HFF-Myc (cell line): ENCODE measurements around the gene CCDC70.

Experiments
- DNase-seq: peaks from one replicate; pipeline ENCODE4 v3.0.0-alpha.2; 2011; ENCODE audit warnings: low read depth; ENCODE audit errors: extremely low read depth
- H3K4me3 ChIP-seq: replicated peaks from 2 replicates; pipeline ENCODE4 v1.5.1; 2011; ENCODE audit warnings: low read depth, mild to moderate bottlenecking, control low read depth, low read length
- CTCF ChIP-seq: IDR thresholded peaks from 2 replicates; pipeline ENCODE4 v1.5.1; 2012; ENCODE audit warnings: mild to moderate bottlenecking, low read depth, low read length, control low read depth; ENCODE audit errors: missing control alignments

CCDC70 gene

GRCh38 chr13:51828730-51829567 is 32.8 kb upstream of the CCDC70 start:
- H3K4me3 ChIP-seq: no peak overlapping the region
- DNase-seq: no peak
- no peak for TF ChIP-seq CTCF

DNA sequence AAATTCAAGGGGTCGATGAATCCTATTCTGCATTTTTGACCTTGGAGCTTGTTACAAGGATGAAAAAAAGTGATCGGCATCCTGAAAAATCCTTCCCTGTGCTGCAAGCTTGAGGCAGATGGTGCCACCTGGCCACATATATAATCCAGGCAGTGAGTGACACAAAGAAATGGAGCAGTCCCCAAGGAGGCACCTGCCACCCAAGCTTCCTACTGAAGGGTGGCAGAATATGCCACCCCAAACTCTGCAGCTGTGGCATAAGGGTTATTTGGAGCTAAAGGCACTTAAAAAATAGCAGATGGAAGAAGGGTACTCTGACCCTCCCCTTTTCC is 32.2 kb upstream of the CCDC70 start:
- no peak for TF ChIP-seq CTCF
- no peak overlapping the region for H3K4me3 ChIP-seq
- DNase-seq: no peak

- no peak for DNase-seq
- no peak overlapping the region for H3K4me3 ChIP-seq
- no peak for TF ChIP-seq CTCF
These were observed 30.2 kb upstream of the CCDC70 start for GRCh38 chr13:51831519-51831918.

- no peak overlapping the region for H3K4me3 ChIP-seq
- DNase-seq: no peak
- TF ChIP-seq CTCF: no peak
These were observed 29.2 kb upstream of the CCDC70 start for GRCh38 chr13:51832471-51833152.

- TF ChIP-seq CTCF: no peak
- H3K4me3 ChIP-seq: no peak overlapping the region
- DNase-seq: no peak
These were observed 27.8 kb upstream of the CCDC70 start for GRCh38 chr13:51833980-51834379.

- no peak for DNase-seq
- no peak for TF ChIP-seq CTCF
These were observed 27.1 kb upstream of the CCDC70 start for GRCh38 chr13:51834581-51835171.

More at GRCh38 chr13:51834581-51835171, 27.1 kb upstream of the CCDC70 start:
- no peak overlapping the region for H3K4me3 ChIP-seq
